ENCODE results near the gene PNPLA5.

PNPLA5 gene

DNA sequence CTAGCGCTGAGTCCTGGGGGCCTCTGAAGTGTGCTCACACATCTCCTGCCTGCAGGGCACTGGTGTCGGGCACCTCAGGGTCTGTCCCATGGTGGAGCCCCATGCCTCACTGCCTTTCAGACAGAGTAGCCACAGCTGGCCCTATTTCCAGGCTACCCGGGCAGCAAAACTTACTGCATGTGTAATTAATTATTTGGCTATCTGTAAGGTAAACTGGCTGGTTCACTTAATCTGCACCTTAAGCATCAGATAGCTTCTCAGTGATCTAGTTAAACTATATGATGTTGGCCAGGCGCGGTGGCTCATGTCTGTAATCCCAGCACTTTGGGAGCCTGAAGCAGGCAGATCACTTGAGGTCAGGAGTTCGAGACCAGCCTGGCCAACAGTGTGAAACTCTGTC, 37.1 kb upstream of the PNPLA5 start:
- TF ChIP-seq EZH2phosphoT487 (IDR thresholded peaks at IDR 0.05; ENCODE audit: borderline replicate concordance), result no peak
- TF ChIP-seq, protein P1, sequence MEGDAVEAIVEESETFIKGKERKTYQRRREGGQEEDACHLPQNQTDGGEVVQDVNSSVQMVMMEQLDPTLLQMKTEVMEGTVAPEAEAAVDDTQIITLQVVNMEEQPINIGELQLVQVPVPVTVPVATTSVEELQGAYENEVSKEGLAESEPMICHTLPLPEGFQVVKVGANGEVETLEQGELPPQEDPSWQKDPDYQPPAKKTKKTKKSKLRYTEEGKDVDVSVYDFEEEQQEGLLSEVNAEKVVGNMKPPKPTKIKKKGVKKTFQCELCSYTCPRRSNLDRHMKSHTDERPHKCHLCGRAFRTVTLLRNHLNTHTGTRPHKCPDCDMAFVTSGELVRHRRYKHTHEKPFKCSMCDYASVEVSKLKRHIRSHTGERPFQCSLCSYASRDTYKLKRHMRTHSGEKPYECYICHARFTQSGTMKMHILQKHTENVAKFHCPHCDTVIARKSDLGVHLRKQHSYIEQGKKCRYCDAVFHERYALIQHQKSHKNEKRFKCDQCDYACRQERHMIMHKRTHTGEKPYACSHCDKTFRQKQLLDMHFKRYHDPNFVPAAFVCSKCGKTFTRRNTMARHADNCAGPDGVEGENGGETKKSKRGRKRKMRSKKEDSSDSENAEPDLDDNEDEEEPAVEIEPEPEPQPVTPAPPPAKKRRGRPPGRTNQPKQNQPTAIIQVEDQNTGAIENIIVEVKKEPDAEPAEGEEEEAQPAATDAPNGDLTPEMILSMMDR (conservative IDR thresholded peaks at IDR 0.05; ENCODE audit: low read length), result no peak
- no peak overlapping the region for H3K4me3 ChIP-seq (ENCODE audit: low read length, poor library complexity, severe bottlenecking)

DNA sequence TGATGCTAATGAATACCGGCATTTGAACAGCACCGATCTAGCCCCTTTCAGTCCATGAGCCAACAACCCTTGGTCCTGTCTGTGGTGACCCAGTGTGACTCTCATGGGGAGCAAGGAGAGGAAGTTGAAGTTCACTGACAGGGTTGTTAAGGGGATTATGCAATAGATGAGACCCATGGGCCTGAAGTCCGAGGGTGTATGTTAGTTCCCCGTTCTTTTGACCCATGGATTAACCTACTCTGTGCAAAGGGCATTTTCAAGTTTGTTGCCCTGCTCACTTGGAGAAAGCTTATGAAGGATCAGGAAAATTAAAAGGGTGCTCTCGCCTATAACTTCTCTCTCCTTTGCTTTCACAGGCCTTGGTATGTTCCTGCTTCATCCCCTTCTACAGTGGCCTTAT, 36.7 kb upstream of the PNPLA5 start:
- TF ChIP-seq, protein P1 (conservative IDR thresholded peaks at IDR 0.05; ENCODE audit: low read length), result no peak
- H3K79me2 ChIP-seq (ENCODE audit: insufficient read depth, low read length), result no peaks in the 10 kb centered on the region
- no peaks in the 10 kb centered on the region for H4K20me1 ChIP-seq (ENCODE audit: insufficient read depth, low read length, poor library complexity, severe bottlenecking)
- H3K4me3 ChIP-seq (ENCODE audit: low read length, poor library complexity, severe bottlenecking), result no peak overlapping the region
- H3K27me3 ChIP-seq (ENCODE audit: insufficient read depth, low read length, poor library complexity, severe bottlenecking), result no peaks in the 10 kb centered on the region
- no peaks in the 10 kb centered on the region for H3F3A ChIP-seq (ENCODE audit: low read depth)
- no peak overlapping the region for H2AFZ ChIP-seq (ENCODE audit: low read length)
- H3K4me1 ChIP-seq (ENCODE audit: insufficient read depth, low read length, poor library complexity, severe bottlenecking), result no peaks in the 10 kb centered on the region
- no peaks in the 10 kb centered on the region for H3K9me3 ChIP-seq (ENCODE audit: insufficient read depth, low read depth, low read length)
- no peak overlapping the region for H3K4me2 ChIP-seq (ENCODE audit: low read depth, low read length, poor library complexity, severe bottlenecking)
- H3K36me3 ChIP-seq (ENCODE audit: insufficient read depth, low read length), result no peaks in the 10 kb centered on the region
- no peaks in the 10 kb centered on the region for H3K9me2 ChIP-seq (replicated peaks; ENCODE audit: low read depth, low read length)
- no peak overlapping the region for H3K9ac ChIP-seq (ENCODE audit: low read depth, low read length, poor library complexity, severe bottlenecking)

More for the DNA sequence above, 37.1 kb upstream of the PNPLA5 start:
- Histone ChIP-seq H3K79me2 (ENCODE audit: insufficient read depth, low read length) (no peaks in the 10 kb centered on the region), H3K36me3 (ENCODE audit: insufficient read depth, low read length) (no peaks in the 10 kb centered on the region), H3K4me2 (ENCODE audit: low read depth, low read length, poor library complexity, severe bottlenecking) (no peak overlapping the region), H3K9ac (ENCODE audit: low read depth, low read length, poor library complexity, severe bottlenecking) (no peak overlapping the region), H3K9me2 (replicated peaks; ENCODE audit: low read depth, low read length) (no peaks in the 10 kb centered on the region), H2AFZ (ENCODE audit: low read length) (no peak overlapping the region), H3F3A (ENCODE audit: low read depth) (no peaks in the 10 kb centered on the region), H3K27me3 (ENCODE audit: insufficient read depth, low read length, poor library complexity, severe bottlenecking) (no peaks in the 10 kb centered on the region), H4K20me1 (ENCODE audit: insufficient read depth, low read length, poor library complexity, severe bottlenecking) (no peaks in the 10 kb centered on the region), H3K9me3 (ENCODE audit: insufficient read depth, low read depth, low read length) (no peaks in the 10 kb centered on the region), H3K4me1 (ENCODE audit: insufficient read depth, low read length, poor library complexity, severe bottlenecking) (no peaks in the 10 kb centered on the region)

DNA sequence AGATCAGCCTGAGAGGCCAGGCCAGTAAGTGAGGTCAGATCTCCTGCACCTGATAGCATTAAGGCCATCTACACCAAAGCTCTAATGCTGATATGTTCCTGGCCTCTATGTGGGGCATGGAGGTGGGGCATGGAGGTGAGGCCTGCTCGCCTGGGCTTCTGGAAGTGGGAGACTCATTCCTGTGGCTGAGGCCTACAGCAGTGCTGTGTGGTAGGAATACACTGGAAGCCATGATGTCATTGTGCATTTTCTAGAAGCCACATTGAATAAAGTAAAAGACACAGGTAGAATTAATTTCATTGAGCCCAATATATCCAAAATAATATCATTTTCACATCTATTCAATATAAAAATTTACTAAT, 34.5 kb upstream of the PNPLA5 start:
- Histone ChIP-seq H3K36me3 (ENCODE audit: insufficient read depth, low read length) (no peaks in the 10 kb centered on the region), H3K9me3 (ENCODE audit: insufficient read depth, low read depth, low read length) (no peaks in the 10 kb centered on the region), H3K9ac (ENCODE audit: low read depth, low read length, poor library complexity, severe bottlenecking) (no peak overlapping the region), H3K4me1 (ENCODE audit: insufficient read depth, low read length, poor library complexity, severe bottlenecking) (no peaks in the 10 kb centered on the region), H3K79me2 (ENCODE audit: insufficient read depth, low read length) (no peaks in the 10 kb centered on the region), H3K27me3 (ENCODE audit: insufficient read depth, low read length, poor library complexity, severe bottlenecking) (no peaks in the 10 kb centered on the region), H3K4me2 (ENCODE audit: low read depth, low read length, poor library complexity, severe bottlenecking) (no peak overlapping the region), H3F3A (ENCODE audit: low read depth) (no peaks in the 10 kb centered on the region), H4K20me1 (ENCODE audit: insufficient read depth, low read length, poor library complexity, severe bottlenecking) (no peaks in the 10 kb centered on the region), H2AFZ (ENCODE audit: low read length) (no peak overlapping the region), H3K4me3 (ENCODE audit: low read length, poor library complexity, severe bottlenecking) (no peak overlapping the region), H3K9me2 (replicated peaks; ENCODE audit: low read depth, low read length) (no peaks in the 10 kb centered on the region)
- TF ChIP-seq EZH2phosphoT487 (IDR thresholded peaks at IDR 0.05; ENCODE audit: borderline replicate concordance), result no peak
- TF ChIP-seq, protein P1 (conservative IDR thresholded peaks at IDR 0.05; ENCODE audit: low read length), result no peak

Data from Loucy (cell line).